Stimulated activated CD4-positive, alpha-beta T cell treated with anti-CD3 and anti-CD28 coated beads, Interleukin-1b, Interleukin-23, amount 100 ng/mL, for 1 hour (primary cell): ENCODE measurements around the gene ZDHHC14.
"Not testable (repeated sequence)": the region's sequence is repeated elsewhere in the genome, so short reads cannot be mapped to it uniquely, and the experiment has no call there.

ENCODE experiments used
- DNase-seq, 2 donors: peaks; one replicate each; pipeline ENCODE4 v3.0.0-alpha.2; 2020; ENCODE audit warnings: low read depth in 2 of 2

ZDHHC14 gene

DNA sequence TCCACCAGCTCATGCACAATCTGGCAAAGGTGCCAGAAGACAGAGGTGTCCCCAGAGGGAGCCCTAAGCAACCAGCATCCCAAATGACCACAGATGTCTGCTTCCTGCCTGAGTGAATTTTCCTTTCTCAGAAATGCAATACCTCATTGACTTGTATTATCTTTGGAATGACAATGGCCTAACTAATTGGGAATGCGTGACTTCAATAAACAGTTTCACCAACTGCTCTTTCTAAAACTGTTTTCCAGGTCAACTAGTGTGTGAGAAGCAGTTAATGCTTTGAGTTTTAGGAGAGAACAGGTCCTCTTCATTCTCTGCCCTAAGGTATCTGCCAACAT lies 333.1 kb downstream of the ZDHHC14 start:
- no peak for DNase-seq

DNA sequence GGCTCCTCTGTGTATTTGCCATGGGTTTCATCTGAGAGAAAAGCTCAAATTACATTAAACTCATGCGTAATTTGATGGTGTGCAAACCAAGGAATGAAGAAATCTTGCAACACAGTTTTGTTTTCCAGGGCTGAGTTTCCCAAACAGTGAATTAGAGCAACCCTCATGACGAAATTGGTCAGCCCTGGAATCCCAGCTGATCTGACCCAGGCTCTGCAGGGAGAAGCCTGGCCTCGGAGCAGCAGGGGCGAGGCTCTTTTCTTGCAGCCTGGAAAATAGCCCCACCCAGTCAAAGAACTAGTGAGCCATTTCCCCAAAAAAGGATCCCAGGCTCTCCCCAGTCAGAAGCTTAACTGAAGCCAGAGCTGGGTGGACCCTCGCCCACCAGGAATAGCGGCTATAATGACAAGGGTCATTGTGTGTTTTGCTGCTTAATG lies 334.8 kb downstream of the ZDHHC14 start:
- DNase-seq = no peak

DNA sequence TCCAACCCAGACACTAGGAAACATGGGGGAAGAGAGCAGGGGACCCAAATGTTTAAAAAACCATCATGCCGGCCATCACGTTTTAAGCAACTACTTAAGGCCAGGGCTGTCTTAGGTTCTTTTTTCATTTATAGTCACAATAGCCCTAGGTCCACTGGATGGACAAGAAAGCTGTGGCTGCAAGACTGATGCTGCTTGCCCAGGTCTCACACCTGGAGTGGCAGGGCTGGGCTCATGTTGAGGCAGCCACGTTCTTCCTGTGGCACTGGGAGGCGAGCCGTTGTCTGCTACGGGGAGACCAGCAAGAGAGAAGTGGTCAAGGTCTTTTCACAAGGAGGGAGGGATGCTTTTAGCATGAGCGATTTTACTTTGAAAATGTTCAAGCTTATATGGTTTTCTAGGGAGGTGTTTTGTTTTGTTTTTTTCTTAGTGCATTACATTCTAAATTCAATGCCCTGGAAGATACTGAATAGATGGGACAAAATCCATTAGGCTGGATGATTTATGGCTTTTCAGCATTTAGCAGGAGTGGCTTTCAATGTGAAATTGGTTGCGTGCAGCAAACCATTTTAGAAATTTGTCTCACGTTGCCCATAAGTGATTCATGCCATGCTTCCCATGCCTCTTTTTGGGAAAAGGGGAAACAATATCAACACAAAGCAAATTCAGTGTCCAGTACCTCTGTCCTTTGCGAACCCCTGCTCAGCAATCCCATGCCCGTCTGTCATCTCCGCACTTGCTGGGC lies 335.4 kb downstream of the ZDHHC14 start:
- DNase-seq = no peak

DNA sequence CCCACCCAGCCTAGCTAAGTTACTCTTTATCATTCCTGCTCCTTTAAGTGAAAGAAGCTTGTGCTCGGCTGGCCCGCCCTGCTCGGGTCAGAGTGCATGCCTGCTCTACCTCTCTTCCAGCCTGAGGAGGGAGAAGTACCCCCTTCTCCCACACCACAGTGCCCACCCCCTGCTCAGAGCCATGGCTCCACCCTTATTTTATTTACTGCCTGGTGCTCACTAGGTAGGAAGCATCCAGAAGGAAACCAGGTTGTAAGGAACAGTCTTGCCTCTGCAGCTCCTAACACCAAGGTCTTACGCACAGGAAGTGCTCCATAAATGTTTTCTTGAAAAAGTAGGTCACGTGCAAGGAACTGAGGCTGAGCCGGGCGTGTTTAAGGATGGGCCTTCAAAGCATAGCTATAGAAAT lies 336.4 kb downstream of the ZDHHC14 start:
- no peak for DNase-seq

DNA sequence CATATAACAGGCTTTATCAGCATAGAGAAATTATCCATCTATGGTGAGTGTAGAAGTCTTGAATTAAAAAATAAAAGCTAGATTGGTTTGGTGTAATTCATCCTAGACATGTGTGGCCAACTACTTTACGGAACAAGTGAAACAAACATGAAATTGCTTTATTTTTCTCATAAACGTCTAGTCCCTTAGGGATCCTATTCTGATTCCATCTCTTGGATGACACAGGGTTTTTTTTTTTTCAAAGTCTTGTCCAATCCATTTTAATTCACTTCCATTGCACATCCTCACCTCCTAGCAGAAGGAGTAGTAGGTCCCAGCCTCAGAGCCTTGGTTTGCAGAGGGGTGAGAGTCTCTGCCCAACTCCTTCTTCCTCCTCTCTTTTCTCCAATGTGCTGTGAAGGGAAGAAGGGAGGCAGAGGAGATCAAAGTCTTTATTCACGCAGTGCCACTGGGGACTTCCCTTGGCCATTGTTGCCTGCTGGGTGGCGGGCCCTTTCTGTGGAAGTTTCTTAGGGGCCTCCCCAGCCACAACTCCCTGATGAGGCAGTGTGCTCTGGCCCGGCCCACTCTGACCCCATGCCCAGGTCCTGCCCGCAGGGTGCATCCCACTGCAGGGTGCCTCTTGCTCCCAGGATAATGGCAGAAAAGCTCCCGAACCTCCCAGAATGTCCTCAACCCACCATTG lies 337.7 kb downstream of the ZDHHC14 start:
- DNase-seq = no peak

DNA sequence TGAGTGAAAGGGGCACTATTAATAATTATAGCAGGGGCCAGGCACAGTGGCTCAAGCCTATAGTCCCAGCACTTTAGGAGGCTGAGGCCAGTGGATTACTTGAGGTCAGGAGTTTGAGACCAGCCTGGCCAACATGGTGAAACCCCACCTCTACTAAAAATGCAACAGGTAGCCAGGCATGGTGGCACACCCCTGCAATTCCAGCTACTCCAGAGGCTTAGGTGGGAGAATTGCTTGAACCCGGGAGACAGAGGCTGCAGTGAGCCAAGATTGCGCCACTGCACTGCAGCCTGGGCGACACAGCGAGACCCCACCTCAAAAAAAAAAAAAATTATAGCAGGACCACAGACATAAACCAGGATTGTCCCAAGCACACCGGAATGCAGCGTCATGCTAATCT lies 340.0 kb downstream of the ZDHHC14 start:
- not testable (repeated sequence) for DNase-seq

DNA sequence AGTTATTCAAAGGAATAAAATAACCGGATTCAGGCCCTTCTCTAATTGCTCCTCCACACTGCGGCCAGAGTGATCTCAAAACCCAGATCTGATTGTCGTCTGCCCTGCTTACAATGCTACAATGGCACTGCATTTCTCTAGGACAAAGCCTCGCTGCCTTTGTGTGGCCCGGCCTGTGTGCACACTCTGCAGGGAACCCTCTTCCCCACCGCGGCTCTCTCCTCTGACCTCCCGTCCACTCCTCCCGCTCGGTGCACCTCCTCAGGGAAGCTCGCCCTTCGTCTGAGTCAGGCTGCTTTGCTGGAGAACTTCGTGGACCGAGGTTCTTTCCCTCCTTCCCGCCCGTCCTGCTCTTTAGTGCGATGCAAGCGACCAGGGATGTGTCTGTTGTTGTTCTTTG lies 340.4 kb downstream of the ZDHHC14 start:
- no peak for DNase-seq

DNA sequence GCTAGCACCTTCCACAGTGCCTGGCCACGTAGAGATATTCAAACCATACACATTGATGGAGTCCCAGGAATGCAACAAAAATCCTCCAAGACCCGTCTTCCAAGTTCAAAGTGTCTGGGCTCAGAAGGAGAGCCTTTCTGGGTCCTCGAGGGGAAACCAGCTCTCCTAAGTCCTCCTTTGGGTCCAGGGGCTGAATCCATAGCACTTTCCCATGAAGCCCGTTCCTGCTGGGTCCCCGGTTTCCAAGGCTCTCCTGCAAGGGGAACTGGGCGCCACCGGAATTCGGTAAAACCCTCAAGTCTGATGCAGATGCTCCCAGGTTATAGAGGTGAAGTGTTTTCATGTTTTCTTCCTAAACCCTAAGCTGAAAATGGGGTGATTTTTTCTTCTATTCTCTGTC lies 340.8 kb downstream of the ZDHHC14 start:
- DNase-seq = no peak

DNA sequence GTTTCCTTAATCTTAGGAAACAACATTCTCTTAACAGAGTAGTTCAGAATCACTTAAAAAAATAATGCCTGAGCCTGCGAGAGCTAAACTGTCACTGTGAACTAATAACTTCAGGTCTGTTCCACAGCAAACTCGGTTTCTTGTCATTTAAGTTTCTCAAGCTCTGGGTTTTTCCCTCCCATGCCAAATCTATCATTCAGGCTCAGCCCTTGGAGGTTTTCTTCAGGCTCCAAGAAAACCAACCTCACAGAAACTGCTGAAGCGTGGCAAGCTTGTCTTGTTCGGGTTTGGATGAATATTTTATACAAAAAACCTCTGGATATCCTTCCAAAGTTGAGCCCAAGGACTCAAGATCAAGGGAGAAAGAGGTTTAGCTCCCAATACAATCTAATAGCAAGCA lies 342.4 kb downstream of the ZDHHC14 start:
- DNase-seq = no peak

DNA sequence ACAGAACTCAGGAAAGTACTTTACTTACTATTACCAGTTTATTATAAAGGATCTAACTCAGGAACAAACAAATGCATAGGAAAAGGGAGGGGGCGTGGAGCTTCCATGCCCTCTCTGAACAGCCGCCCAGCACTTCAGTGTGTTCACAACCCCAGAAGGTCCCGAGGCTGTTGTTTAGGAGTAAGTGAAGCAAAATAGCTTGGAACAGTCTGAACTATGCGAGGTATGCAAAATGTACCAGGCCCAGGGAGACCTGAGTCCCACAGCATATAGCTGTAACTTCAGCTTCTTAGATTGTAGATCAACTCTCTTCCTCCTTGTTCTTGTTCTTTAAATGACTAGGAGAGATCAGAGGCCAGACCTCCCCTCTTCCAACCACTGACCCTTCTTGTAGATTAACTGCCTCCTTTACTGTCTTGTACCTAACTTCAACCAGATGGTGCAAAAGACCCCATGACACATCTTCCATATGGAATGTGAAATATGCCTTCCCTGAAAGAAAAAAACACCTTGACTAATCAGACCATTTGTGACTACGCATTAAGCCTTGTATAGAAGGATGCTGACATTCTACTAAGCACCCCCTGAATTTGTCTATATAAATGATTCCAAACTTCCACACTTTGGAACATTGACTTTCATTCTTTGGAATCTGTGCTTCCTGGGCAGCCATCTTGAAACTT lies 343.3 kb downstream of the ZDHHC14 start:
- no peak for DNase-seq

DNA sequence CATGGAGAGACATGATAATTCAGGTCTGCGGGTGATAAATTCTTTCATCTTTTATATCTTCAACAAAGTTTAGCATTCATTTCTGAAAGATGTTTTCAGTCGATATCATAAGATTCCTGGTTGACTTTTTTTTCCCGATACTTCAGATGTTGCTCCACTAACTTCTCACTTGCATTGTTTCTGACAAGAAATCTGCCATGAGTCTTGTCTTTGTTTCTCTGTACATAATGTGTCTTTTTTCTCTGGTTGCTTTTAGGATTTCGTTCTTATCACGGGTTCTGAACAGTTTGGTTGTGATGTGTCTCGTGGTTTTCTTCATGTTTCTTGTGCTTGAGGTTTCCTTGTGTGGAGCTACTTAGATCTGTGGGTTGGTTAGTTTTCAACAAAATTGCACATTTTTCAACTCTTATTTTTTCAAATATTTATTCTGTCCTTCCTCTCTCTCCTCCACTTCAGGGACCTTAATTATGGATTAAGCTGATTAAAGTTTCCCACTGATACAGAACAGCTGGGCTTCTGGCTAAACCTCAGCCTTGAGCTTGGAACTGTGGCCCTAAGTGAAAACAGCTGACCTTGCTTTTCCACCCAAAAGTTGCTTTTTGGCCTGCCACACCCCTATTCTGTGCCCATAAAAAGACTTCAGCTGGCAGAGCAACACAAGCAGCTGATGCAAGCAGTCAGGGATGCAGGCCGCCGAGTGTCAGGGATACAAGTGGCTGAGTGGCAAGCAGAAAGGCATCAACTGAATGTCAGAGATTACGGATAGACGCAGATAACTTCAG lies 344.2 kb downstream of the ZDHHC14 start:
- DNase-seq = no peak

DNA sequence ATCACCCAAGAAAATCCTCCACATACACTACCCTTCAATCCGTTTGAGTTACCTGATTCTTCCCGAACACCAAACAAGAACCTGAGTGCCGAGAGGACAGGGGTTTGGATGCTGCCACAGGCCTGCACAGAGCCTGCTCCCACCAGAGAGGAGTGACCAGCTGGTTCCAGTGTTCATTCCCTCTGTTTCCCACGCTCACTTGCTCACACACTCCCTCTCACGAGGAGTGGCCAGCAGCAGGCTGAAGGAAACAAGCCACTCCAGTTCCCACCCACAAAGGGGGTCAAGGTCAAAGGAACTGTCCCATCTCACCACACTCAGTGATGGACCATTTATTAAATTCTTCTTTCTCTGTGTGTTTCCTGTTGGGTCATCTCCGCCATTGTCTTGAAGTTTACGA lies 344.8 kb downstream of the ZDHHC14 start:
- DNase-seq = no peak

DNA sequence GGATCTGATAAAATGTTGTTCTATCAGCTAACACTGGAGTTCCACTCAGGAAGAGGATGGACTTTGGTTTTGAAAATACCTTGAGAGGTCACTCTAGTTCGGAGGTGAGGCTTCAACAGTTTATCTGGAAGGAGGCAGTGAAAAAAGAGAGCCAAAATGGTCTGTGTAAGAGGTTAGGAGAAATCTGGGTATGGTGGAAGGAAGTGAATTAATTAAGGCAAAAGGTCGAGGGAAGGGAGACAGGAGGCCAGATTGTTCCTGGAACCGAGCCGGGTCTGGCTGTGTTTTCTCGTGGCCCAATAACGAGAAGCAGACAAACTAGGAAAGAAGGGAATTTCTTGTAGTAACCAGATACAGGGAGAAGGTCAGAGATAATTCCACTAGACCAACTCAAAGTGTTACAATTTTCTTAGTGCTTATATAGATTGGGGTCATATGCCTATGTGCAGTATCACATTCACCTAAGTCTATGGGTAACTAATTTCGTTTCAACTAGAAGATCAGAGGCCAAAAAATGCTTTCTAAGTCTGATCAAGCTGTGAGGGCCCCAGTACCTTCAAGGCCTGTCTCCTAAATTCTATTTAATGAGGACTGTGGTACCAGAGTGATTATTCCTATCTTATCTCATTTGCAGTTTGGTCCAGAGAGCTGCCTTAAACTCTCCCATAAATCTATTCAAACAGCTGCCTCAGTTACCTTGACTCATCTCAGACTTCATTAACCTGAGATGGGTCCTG lies 346.1 kb downstream of the ZDHHC14 start:
- no peak for DNase-seq
